Stimulated activated CD4-positive, alpha-beta T cell treated with anti-CD3 and anti-CD28 coated beads, Interleukin-15, amount 100 ng/mL, for 48 hours (primary cell): ENCODE results near the gene CD164L2.
"Not testable (repeated sequence)": the region's sequence is repeated elsewhere in the genome, so short reads cannot be mapped to it uniquely, and the experiment has no call there.

Experiments used
- DNase-seq, 2 donors: peaks; one replicate each; pipeline ENCODE4 v3.0.0-alpha.2; 2020; ENCODE audit warnings: low read depth in 2 of 2

The CD164L2 gene

GRCh38 chr1:27384797-27385196, 1.7 kb upstream of the CD164L2 start:
- DNase-seq, result not testable (repeated sequence)

DNA sequence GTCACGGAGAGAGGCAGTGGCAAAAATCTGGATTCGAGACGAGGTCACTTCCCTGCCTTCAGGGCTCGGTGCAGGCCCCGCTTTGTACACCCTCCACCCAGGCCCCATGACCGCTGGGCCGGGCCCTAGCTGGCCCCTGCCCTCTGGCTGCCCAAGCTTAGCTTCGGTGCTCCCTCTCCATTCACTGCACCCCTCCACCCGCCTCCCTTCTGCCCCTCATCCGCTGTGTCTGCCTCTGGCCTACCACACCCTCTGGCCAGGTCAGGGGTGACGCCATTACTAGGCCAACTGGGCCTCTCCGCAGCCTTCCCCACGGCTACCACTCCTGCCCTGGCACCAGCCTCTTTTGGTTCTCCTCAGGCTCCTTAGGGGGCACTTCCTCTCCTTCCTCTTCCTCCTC, 528 bp upstream of the CD164L2 start:
- DNase-seq, result no peak

DNA sequence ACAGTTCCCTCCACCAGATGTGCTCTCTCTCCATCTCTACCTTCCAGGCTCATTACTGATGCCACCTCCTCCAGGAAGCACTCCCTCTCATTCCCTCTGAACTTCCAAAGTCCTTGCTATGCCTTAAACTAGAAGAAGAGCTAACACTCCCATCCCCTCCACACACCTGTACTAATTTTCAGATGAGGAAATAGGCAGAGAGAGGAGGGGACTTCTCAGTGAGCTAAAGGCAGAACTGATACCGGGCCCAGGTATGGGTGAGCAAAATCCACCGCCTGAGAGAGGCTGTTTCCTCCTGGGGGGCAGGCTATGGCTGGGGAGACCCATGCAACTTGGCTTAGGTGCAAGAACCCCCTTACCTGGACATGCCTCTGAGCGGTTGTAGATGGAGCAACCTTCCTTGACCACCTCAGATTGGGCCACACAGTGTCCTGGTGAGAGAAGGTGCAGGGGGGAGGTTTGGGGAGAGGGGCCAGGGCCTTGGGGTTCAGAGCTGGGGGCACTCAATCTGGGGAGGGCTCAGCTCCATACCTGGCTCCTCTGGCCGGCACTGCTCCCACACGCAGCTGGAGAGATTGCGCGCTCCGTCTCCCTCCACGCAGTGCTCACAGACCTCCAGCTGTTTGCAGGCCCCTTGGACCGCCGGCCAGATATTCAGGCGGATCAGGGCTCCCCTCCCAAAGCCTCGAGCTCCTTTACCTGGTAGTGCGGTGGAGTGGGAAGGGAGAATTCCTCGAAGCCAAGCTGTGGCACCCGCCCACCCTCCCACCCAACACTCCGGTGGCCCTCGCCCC, 967 bp downstream of the CD164L2 start:
- no peak for DNase-seq

DNA sequence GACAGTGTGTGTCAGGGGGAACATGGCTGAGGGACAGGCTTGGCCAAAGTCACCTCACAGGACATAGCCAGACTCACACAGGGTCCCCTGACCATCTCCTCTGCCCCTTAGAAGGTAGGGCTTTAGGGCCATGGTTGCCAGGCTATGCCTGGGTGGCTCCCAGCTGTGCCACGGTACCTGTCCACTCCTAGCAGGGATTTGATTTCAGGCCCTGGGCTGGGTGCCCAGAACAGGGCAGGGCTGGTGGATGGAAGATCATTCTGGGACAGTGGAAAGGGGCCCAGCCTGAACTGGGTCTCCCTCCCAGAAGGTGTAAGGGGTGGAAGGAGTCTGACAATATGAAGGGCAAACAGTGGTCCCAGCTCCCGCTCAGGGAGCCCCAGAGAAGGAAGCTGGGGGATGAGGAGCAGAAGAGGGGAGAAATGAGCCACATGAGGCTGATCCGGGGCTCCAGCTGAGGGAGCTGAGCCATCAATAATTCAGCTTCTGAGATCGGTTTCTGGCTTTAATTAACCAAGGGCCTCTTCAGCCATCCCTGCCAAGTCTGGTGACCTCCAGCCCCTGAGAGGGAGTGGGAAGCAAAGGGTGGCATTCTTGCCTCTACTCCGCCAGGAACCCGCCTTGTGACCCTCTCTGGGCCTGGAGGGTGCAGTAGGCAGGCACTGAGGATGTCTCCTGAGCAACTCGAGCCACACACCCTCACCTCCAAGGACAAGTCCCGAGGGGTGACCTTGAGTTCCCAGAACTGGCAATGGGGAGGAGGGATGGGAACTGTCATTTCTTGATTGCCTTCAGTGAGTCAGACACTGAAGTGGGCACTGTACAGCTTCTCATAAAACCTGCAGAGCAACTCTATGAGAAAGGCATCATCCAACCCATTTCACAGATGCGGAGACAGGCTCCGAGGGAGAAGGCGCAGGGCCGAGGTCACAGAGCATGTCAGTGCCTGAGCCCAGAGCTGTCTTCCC, 2.1 kb downstream of the CD164L2 start:
- no peak for DNase-seq

GRCh38 chr1:27380224-27380623, 2.9 kb downstream of the CD164L2 start:
- DNase-seq, result no peak

DNA sequence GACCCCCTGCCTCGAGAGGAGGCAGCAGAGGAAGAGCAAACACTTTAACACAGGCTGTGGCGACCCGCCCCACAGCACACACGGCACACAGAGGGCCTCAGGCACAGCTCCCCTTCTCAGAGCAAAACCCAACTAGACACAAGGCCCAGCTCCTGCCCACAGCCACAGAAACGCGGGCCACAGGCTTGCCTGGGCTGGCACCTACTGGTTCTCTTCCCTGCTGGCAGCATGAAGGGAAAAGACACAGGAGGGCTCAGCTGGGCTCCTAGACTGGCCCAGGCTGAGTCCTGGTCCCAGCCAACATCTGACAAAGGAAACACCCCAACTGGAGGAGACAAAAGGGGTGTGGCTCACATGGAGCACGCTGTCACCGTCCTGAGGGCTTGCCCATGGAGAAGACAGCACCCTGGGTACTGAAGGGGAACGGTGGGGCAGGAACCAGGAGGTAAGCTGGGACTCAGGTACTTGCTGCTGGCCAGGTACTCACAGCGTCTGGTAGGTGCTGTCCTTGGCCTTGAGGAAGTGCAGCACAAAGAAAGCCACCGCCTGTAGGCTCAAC, 3.5 kb downstream of the CD164L2 start:
- no peak for DNase-seq

DNA sequence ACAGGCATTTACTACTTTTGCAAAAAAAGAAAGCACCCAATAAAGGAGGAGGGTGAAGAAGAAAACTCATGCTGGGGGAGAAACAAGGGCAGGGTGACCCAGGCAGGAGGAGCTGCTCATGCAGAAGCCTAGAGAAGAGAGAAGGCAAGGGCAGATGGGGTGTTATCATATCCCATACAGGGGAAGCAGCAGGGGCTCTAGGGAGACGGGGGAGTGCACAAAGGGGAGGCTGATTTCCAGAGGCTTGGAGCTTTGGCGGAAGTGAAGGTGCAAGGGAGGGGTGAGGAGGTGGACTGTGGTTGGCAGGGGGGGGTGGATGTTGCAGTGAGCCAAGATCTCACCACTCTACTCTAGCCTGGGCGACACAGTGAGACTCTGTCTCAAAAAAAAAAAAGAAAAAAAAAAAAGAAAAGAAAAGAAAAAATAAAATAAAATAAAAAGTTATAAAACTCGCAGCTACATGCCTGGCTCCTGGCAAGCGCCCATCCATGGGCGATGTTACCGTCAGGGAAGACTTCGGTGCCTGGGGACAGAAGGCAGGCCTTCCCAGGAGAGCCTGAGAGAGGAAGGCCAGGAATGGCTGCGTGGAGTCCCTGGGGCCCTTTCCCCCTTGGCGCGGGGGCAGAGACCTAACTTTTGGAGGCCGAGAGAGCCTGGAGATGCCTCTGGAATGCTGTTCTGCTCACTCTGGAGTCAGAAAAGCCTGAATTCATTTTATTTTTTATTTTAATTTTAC, 5.2 kb downstream of the CD164L2 start:
- DNase-seq, result no peak

DNA sequence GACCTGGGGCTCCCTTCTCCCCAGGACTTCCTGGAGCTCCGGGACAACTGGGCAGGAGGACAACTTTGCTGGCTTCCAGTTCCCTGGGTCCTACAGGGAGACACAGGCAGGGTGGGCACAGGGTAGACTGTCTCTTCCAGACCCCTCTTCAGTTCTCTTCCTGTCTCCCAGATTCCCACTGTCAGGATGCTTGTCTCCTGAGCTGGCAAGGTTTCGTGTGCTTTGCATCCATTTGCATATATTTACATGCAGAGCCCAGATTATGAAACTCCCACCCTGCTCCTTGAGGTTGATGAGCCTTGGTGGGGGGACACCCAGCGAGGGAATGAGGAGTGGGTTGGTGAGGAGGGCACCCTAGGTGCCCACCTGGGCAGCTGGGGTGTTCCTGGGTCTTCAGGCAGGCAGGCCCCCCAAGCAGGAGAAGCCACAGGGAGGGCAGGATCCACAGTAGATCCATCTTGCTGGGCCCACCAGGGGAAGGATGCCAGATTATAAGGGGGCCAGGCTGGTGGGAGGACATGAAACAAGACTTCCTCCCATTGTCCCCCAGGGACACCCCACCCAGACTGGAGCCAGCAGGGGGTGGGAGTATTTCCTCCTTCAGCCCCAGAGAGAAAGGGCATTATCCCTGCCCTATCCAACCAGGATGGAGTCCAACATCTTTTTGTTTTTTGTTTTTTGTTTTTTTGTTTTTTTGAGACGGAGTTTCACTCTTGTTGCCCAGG, 8.6 kb downstream of the CD164L2 start, which contains the start of gene FCN3:
Gene FCN3 (minus strand): TSS at position 463 of the 725 bp plus-strand sequence. CDS start 6 bp downstream, at position 457.
- DNase-seq, result no peak

DNA sequence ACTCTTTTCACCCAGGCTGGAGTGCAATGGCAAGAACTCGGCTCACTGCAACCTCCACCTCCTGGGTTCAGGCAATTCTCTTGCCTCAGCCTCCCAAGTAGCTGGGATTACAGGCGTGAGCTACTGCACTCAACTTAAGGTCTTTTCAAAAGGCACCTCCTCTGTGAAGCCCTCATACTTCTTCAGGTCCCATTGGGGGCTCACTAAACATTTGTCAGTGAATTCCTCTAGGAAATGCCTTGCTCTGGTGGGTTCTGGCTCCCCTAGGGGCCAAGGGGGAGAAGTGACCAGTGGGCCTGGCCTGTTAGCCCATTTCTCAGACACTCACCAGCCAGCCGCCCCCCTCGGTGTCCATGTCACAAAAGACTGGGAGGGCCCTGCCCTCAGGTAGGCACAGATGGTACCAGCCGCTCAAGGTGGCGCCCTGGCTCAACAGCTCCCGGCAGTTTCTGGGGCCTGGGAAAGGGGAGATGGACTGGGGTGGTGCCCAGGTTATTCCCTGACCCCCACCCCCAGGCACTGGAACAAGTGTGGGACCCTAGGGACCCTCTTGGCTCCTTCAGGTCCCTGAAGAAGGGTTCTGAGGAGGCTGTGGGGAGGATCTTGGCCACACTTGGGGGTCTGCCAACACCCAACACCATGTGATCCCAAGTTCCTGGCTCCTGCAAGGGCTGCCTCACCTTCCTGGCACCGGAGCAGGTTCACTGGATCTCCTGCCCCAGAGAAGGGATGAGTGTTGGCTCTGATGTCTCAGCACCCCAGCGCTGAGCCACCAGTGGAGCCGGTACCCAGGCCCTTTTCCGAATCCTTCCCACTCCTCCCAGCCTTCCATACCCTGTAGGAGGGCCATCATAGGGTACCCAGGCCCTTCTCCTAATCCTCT, 10.1 kb downstream of the CD164L2 start:
- no peak for DNase-seq

GRCh38 chr1:27372022-27372807, 10.9 kb downstream of the CD164L2 start:
- DNase-seq, result no peak

DNA sequence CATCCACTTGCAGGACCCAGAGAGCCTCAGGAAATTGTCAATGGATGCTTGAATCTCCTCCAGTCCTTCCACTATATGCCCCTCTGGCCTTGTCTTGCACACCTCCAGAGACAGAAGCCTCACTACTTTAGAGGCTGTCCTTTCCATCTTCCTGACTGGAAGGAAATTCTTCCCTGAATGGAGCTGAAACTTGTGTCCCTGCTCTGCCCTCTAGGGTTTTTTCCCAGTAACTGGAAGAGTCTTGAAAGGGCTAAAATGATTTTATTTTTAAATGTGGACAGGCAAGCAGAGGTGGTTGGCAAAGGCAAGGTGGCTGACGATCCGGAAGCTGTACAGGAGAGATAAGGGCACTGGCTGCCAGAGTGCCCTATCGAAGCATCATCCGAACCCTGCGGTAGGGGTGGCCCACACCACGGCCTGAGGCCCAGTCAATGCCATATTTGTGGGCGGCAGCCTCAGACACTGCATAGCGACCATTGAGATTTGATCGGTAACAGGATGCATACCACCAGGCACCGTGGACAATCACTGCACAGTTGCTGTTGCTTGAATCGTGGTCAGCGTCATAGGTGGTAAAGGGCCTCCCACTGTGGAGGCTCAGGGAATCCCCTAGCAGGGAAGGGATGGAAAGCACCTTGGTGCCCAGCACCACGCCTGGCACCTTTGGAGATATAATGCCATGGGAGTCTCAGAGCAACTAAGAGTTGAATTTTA, 14.1 kb downstream of the CD164L2 start:
- no peak for DNase-seq

- no peak for DNase-seq
Measured at GRCh38 chr1:27367160-27367650, 15.9 kb downstream of the CD164L2 start.

DNA sequence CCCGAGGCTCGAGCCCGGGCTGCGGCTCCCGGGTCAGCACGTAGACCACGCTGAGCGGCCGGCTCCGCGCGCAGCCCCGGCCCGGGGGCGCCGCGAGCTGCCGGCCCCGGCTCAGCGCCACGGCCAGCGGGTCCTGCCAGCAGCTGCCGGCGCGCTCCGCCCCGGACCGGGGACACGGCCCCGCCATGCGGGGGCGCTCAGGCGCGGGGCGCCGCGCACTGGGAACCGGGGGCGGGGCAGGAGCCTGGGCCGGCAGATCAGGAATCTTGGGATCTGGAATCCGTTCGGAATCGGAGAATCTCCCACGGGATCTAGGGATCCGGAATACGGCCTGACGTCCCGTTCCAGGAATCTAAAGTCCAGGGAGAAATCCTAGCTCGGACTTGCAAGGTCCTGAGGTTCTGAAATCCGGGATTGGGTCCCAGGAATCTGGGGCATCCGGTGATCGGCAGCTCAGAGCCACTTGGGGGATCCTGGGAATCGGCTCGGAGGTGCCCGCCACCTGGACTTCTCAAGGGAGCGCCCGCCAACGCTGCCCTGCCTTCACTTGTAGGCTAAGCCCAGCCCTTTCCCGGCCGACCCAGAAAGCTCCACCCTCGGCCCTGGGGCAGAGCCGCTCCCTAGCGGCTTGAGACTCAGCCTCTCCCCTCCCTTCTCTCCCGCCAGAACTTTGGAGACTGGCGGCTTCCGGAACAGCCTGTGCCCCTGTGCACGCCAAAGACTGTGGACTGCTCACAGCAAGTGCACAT, 16.5 kb downstream of the CD164L2 start, which contains the start of gene MAP3K6:
Gene MAP3K6 (minus strand): TSS at position 551 of the 749 bp plus-strand sequence. CDS start 364 bp downstream, at position 187.
- peak in 1 of 2 donors; percentile 59 for DNase-seq

GRCh38 chr1:27366113-27366410, 17.1 kb downstream of the CD164L2 start:
- DNase-seq, result peak; percentile 77 to 81

GRCh38 chr1:27365372-27366112, 17.6 kb downstream of the CD164L2 start:
- peak; percentile 64 to 77 for DNase-seq

- no peak for DNase-seq
Measured at GRCh38 chr1:27364696-27365371, 18.3 kb downstream of the CD164L2 start.
